ACHN (cell line): ENCODE results near the gene CGB8.
A peak's percentile ranks its signal among the peaks of the same experiment; 100 is the strongest.
"Not testable (repeated sequence)": the region's sequence is repeated elsewhere in the genome, so short reads cannot be mapped to it uniquely, and the experiment has no call there.

ENCODE experiments used
- DNase-seq: peaks from one replicate; pipeline ENCODE4 v3.0.0-alpha.2; 2015
- in situ Hi-C: cut with HindIII; loops from 2 replicates; pipeline ENCODE4 v1.10.0; 2017; ENCODE audit warnings: low sequenced_read_pairs, low pct_ligation_motif_present, low pct_unique_long_range_greater_than_20kb

CGB8 gene

GRCh38 chr19:49049011-49049410 is at the start of gene CGB8:
Gene CGB8, minus strand, starts transcription at chr19:49049111. Its CDS starts 372 bp downstream, at chr19:49048739.
- DNase-seq, in situ Hi-C loops: not testable (repeated sequence)

- in situ Hi-C loops, result no loop called here
Observed at GRCh38 chr19:49097453-49098288, 48.8 kb upstream of the CGB8 start.

GRCh38 chr19:49094505-49095482 is 45.9 kb upstream of the CGB8 start:
- in situ Hi-C loops, result no loop called here
- no peak for DNase-seq

More at GRCh38 chr19:49097453-49098288, 48.8 kb upstream of the CGB8 start:
- DNase-seq, result peak; percentile 64

GRCh38 chr19:49092686-49093085 is 43.8 kb upstream of the CGB8 start:
- no peak for DNase-seq
- in situ Hi-C loops, result no loop called here

GRCh38 chr19:49091391-49092038 is 42.6 kb upstream of the CGB8 start:
- in situ Hi-C loops, result no loop called here
- DNase-seq, result no peak

- no peak for DNase-seq
Observed at GRCh38 chr19:49086296-49086695, 37.4 kb upstream of the CGB8 start.

GRCh38 chr19:49085868-49086232 is 36.9 kb upstream of the CGB8 start:
- DNase-seq, result no peak
- in situ Hi-C loops, result no loop called here

More at GRCh38 chr19:49086296-49086695, 37.4 kb upstream of the CGB8 start:
- in situ Hi-C loops, result no loop called here

- in situ Hi-C loops, result no loop called here
- peak; percentile 98 for DNase-seq
Observed at GRCh38 chr19:49085020-49085867, 36.3 kb upstream of the CGB8 start, which contains the start of gene SNRNP70. Gene SNRNP70, plus strand, starts transcription at chr19:49085451. Its CDS starts 964 bp downstream, at chr19:49086415.

- in situ Hi-C loops, result no loop called here
- no peak for DNase-seq
Observed at GRCh38 chr19:49084206-49085019, 35.5 kb upstream of the CGB8 start.

- in situ Hi-C loops, result no loop called here
- no peak for DNase-seq
Observed at GRCh38 chr19:49081273-49081672, 32.4 kb upstream of the CGB8 start.

- no peak for DNase-seq
- in situ Hi-C loops, result no loop called here
Observed at GRCh38 chr19:49080392-49080791, 31.5 kb upstream of the CGB8 start.

GRCh38 chr19:49074869-49075268 is 26.0 kb upstream of the CGB8 start:
- peak; percentile 66 for DNase-seq
- in situ Hi-C loops, result not testable (repeated sequence)

GRCh38 chr19:49073514-49074378 is 24.8 kb upstream of the CGB8 start:
- in situ Hi-C loops, result no loop called here
- peak; percentile 35 for DNase-seq

- DNase-seq, result no peak
- in situ Hi-C loops, result no loop called here
Observed at GRCh38 chr19:49071860-49072547, 23.1 kb upstream of the CGB8 start.

GRCh38 chr19:49070416-49070815 is 21.5 kb upstream of the CGB8 start:
- DNase-seq, result no peak
- in situ Hi-C loops, result no loop called here

- no peak for DNase-seq
- in situ Hi-C loops, result no loop called here
Observed at GRCh38 chr19:49069026-49069425, 20.1 kb upstream of the CGB8 start.
